Liver (tissue), 9 donors: ENCODE measurements around the gene DCAF15. TPM values are rescaled to one million over a fixed set of nuclear protein-coding genes. Genes with fewer than 3 reads are reported as not detected.
A peak's percentile ranks its signal among the peaks of the same experiment; 100 is the strongest.

ENCODE experiments used
- DNase-seq: peaks from one replicate; pipeline ENCODE4 v3.0.0-alpha.2; 2017; ENCODE audit warnings: low spot score
- H3K27ac ChIP-seq, 2 donors: one replicate each; pipeline ENCODE4 v1.7.0; 2013; ENCODE audit warnings: inconsistent platforms in 2 of 2, low read length in 2 of 2, control low read depth in 1 of 2, low read depth in 1 of 2, mild to moderate bottlenecking in 1 of 2
- H3K27me3 ChIP-seq, 4 donors: one replicate each; pipeline versions ENCODE4 v1.6.1 to v1.7.0; 2013; ENCODE audit warnings: low read length in 3 of 4, inconsistent platforms in 1 of 4, mild to moderate bottlenecking in 1 of 4, moderate library complexity in 1 of 4; ENCODE audit not compliant: control insufficient read depth in 4 of 4, insufficient read depth in 4 of 4
- H3K36me3 ChIP-seq, 4 donors: one replicate each; pipeline versions ENCODE4 v1.6.1 to v1.7.0; 2013; ENCODE audit warnings: low read length in 3 of 4, mild to moderate bottlenecking in 3 of 4, low read depth in 1 of 4, moderate library complexity in 1 of 4; ENCODE audit not compliant: control insufficient read depth in 4 of 4, insufficient read depth in 3 of 4
- H3K4me1 ChIP-seq, 4 donors: one replicate each; pipeline versions ENCODE4 v1.6.1 to v1.7.0; 2013; ENCODE audit warnings: low read length in 3 of 4, mild to moderate bottlenecking in 3 of 4, moderate library complexity in 1 of 4; ENCODE audit not compliant: control insufficient read depth in 4 of 4, insufficient read depth in 4 of 4
- H3K4me3 ChIP-seq, 3 donors: one replicate each; pipeline versions ENCODE4 v1.6.1 to v1.7.0; 2013; ENCODE audit warnings: low read length in 3 of 3, control low read depth in 1 of 3, low read depth in 1 of 3, mild to moderate bottlenecking in 1 of 3
- H3K9ac ChIP-seq, 2 donors: one replicate each; pipeline ENCODE4 v1.7.0; 2013; ENCODE audit warnings: low read length in 2 of 2, mild to moderate bottlenecking in 2 of 2, moderate library complexity in 2 of 2, control low read depth in 1 of 2, low read depth in 1 of 2
- H3K9me3 ChIP-seq, 4 donors: one replicate each; pipeline versions ENCODE4 v1.6.1 to v1.7.0; 2013; ENCODE audit warnings: low read length in 3 of 4; ENCODE audit not compliant: control insufficient read depth in 4 of 4
- EGR1 ChIP-seq, 2 donors: IDR thresholded peaks; 2 replicates each; pipeline ENCODE4 v1.6.1; 2016 to 2018; ENCODE audit warnings: antibody characterized with exemption in 2 of 2, low read depth in 2 of 2
- FOXA1 ChIP-seq: IDR thresholded peaks from 2 replicates; pipeline ENCODE4 v1.6.1; 2016; ENCODE audit warnings: antibody characterized with exemption
- FOXA2 ChIP-seq: IDR thresholded peaks from 2 replicates; pipeline ENCODE4 v1.6.1; 2016; ENCODE audit warnings: antibody characterized with exemption
- GABPA ChIP-seq, 2 donors: IDR thresholded peaks in 1 of 2; conservative IDR thresholded peaks in 1 of 2; 2 replicates each; pipeline ENCODE4 v1.6.1; 2016; ENCODE audit warnings: antibody characterized with exemption in 2 of 2, mild to moderate bottlenecking in 1 of 2, moderate library complexity in 1 of 2
- HNF4A ChIP-seq, 2 donors: conservative IDR thresholded peaks; 2 replicates each; pipeline ENCODE4 v1.6.1; 2016; ENCODE audit warnings: antibody characterized with exemption in 2 of 2, mild to moderate bottlenecking in 2 of 2
- HNF4G ChIP-seq: IDR thresholded peaks from 2 replicates; pipeline ENCODE4 v1.6.1; 2016; ENCODE audit warnings: antibody characterized with exemption
- JUND ChIP-seq, 2 donors: IDR thresholded peaks; 2 replicates each; pipeline ENCODE4 v1.6.1; 2016; ENCODE audit warnings: antibody characterized with exemption in 2 of 2
- MAX ChIP-seq: IDR thresholded peaks from 2 replicates; pipeline ENCODE4 v1.6.1; 2016; ENCODE audit warnings: antibody characterized with exemption
- NR2F2 ChIP-seq: IDR thresholded peaks from 2 replicates; pipeline ENCODE4 v1.6.1; 2016; ENCODE audit warnings: antibody characterized with exemption
- RAD21 ChIP-seq, 2 donors: IDR thresholded peaks; 2 replicates each; pipeline ENCODE4 v1.6.1; 2016; ENCODE audit warnings: antibody characterized with exemption in 2 of 2, mild to moderate bottlenecking in 2 of 2
- REST ChIP-seq: IDR thresholded peaks from 2 replicates; pipeline ENCODE4 v1.6.1; 2016; ENCODE audit warnings: antibody characterized with exemption, mild to moderate bottlenecking
- RXRA ChIP-seq, 2 donors: IDR thresholded peaks; 2 replicates each; pipeline ENCODE4 v1.6.1; 2017 to 2018; ENCODE audit warnings: antibody characterized with exemption in 2 of 2, mild to moderate bottlenecking in 1 of 2
- SP1 ChIP-seq: IDR thresholded peaks from 2 replicates; pipeline ENCODE4 v1.6.1; 2018; ENCODE audit warnings: antibody characterized with exemption, mild to moderate bottlenecking
- TAF1 ChIP-seq: conservative IDR thresholded peaks from 2 replicates; pipeline ENCODE4 v1.6.1; 2016; ENCODE audit warnings: antibody characterized with exemption, mild to moderate bottlenecking
- YY1 ChIP-seq: IDR thresholded peaks from 2 replicates; pipeline ENCODE4 v1.6.1; 2016; ENCODE audit warnings: antibody characterized with exemption, mild to moderate bottlenecking
- WGBS: extraction: QIAGEN DNeasy Blood & Tissue Kit; methylation state at CpG from one replicate; pipeline ENCODE4 v1.1.7; 2013; 5-methylcytosine and 5-hydroxymethylcytosine counted together
- polyA plus RNA-seq, 2 donors: library from polyadenylated mRNA; stranded (reverse) in 1 of 2; unstranded in 1 of 2; fragments of 200-250 nt in 1 of 2; fragments of >200 nt in 1 of 2; fragmentation: Nextera tagmentation in 1 of 2; extraction: Ambion mirVana in 1 of 2; gene quantifications; one replicate each; pipeline versions ENCODE4 v1.2.1 to v1.2.3, GENCODE V29; 2013 to 2015
- total RNA-seq, 2 donors: library from RNA; depleted of rRNA; stranded (reverse); fragments of >200 nt; gene quantifications; one replicate each; pipeline ENCODE4 v1.2.3, GENCODE V29; 2014
- TF ChIP-seq, protein P1 (sequence below): fragments of 150-350 bp; IDR thresholded peaks from 2 replicates; pipeline ENCODE4 v1.5.1; 2017; ENCODE audit warnings: improper control_type of control experiment, low read depth, low read length; ENCODE audit not compliant: missing input control
- TF ChIP-seq, protein P2 (sequence below): IDR thresholded peaks from 2 replicates; pipeline ENCODE4 v1.6.1; 2016; ENCODE audit warnings: antibody characterized with exemption
- TF ChIP-seq, protein P3 (sequence below): IDR thresholded peaks from 2 replicates; pipeline ENCODE4 v1.6.1; 2016; ENCODE audit warnings: antibody characterized with exemption
- donor health status: healthy.
- donor health status: healthy.
- donor health status: healthy.
- donor health status: healthy.
- donor health status: healthy.

The DCAF15 gene
- total and polyA plus RNA-seq, 4 donors = 2.6 to 10.4 (median 5.5) TPM

DNA sequence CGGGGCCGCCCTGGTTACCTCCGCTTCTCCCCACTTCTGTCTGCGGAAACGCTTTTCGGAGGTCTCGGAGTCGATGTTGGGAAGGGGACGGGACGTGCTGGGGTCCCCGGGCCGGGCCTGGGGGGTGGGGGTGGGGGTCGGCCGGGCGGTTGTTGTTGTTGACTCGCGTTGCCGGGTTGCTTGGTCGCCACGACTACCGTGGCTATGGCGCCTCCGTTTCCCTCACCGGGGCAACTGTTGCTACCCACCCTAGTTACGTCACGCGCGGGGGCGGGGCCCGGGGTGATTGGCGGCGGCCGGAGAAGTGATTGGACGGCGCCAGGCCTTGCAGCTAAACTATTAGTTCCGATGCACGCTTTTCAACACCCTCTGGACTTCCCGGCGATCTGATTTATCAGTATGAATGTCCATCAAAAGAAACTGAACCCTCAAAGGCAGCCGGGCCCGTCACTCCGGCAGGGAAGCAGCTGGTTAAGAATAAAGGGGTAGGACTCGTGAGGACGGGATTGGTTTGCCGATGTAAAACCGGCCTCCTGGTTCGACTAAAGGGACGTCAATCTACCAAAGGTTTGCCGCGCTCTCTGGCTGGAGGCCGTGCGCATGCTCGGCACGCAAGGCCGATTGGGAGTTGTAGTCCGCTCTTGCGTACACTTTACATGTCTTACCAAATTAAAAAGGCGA is 53.9 kb downstream of the DCAF15 start, which contains the start of gene RFX1:
Gene RFX1, minus strand, starts transcription at position 236 of the 681 bp plus-strand sequence. CDS start 12,477 bp downstream, outside the sequence.
- Histone ChIP-seq H3K4me3 (peak within 1 kb of the TSS; percentile 52 to 83 (median 76)), H3K9ac (peak within 1 kb of the TSS; percentile 79 to 95), H3K27ac (peak within 1 kb of the TSS; percentile 93 to 96), H3K27me3 (no peaks in the 10 kb centered on the region), H3K36me3 (no peaks in the 10 kb centered on the region), H3K4me1 (peaks cover 6 to 15% (median 10%) of the 10 kb centered on the region in 4 donors), H3K9me3 (no peaks in the 10 kb centered on the region)
- WGBS = under 1% methylated on average over 58 of the region's 58 CpGs
- TF ChIP-seq, protein P1, sequence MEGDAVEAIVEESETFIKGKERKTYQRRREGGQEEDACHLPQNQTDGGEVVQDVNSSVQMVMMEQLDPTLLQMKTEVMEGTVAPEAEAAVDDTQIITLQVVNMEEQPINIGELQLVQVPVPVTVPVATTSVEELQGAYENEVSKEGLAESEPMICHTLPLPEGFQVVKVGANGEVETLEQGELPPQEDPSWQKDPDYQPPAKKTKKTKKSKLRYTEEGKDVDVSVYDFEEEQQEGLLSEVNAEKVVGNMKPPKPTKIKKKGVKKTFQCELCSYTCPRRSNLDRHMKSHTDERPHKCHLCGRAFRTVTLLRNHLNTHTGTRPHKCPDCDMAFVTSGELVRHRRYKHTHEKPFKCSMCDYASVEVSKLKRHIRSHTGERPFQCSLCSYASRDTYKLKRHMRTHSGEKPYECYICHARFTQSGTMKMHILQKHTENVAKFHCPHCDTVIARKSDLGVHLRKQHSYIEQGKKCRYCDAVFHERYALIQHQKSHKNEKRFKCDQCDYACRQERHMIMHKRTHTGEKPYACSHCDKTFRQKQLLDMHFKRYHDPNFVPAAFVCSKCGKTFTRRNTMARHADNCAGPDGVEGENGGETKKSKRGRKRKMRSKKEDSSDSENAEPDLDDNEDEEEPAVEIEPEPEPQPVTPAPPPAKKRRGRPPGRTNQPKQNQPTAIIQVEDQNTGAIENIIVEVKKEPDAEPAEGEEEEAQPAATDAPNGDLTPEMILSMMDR = no peak
- TF ChIP-seq TAF1 (no peak), YY1 (peak; percentile 97), RXRA (IDR thresholded peaks at IDR 0.05) (peak in 1 of 2 donors; percentile 7), JUND (IDR thresholded peaks at IDR 0.05) (no peak), GABPA (IDR thresholded peaks at IDR 0.05 in 1 of 2, conservative IDR thresholded peaks at IDR 0.05 in 1 of 2) (peak; percentile 59 to 83), FOXA1 (no peak), FOXA2 (no peak), RAD21 (IDR thresholded peaks at IDR 0.05) (no peak), HNF4G (no peak), NR2F2 (no peak), REST (no peak), EGR1 (IDR thresholded peaks at IDR 0.05; ENCODE audit: low read depth in 2 of 2) (peak in 1 of 2 donors; percentile 86), MAX (no peak), HNF4A (conservative IDR thresholded peaks at IDR 0.05) (no peak), SP1 (peak; percentile 99)
- TF ChIP-seq, protein P2, sequence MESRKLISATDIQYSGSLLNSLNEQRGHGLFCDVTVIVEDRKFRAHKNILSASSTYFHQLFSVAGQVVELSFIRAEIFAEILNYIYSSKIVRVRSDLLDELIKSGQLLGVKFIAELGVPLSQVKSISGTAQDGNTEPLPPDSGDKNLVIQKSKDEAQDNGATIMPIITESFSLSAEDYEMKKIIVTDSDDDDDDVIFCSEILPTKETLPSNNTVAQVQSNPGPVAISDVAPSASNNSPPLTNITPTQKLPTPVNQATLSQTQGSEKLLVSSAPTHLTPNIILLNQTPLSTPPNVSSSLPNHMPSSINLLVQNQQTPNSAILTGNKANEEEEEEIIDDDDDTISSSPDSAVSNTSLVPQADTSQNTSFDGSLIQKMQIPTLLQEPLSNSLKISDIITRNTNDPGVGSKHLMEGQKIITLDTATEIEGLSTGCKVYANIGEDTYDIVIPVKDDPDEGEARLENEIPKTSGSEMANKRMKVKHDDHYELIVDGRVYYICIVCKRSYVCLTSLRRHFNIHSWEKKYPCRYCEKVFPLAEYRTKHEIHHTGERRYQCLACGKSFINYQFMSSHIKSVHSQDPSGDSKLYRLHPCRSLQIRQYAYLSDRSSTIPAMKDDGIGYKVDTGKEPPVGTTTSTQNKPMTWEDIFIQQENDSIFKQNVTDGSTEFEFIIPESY = peak; percentile 92
- TF ChIP-seq, protein P3, sequence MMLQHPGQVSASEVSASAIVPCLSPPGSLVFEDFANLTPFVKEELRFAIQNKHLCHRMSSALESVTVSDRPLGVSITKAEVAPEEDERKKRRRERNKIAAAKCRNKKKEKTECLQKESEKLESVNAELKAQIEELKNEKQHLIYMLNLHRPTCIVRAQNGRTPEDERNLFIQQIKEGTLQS = no peak
- peak; percentile 100 for DNase-seq
